Vagina (tissue), 2 donors: Measurements from ENCODE around the gene MAST4.

ENCODE experiments used
- POLR2AphosphoS5 ChIP-seq, 2 donors: sonication (generic); formaldehyde crosslinking; IDR thresholded peaks; one replicate each; pipeline ENCODE4 v1.9.0; 2017; ENCODE audit warnings: antibody characterized with exemption in 2 of 2, mild to moderate bottlenecking in 2 of 2, low read depth in 1 of 2; ENCODE audit not compliant: insufficient read depth in 1 of 2
- TF ChIP-seq, protein P1 (sequence below), 3 experiments: fragments of 450-650 bp in 2 of 3; fragments of 200-600 bp in 1 of 3; sonication (generic) in 1 of 3; IDR thresholded peaks; one replicate each; pipeline ENCODE4 v1.5.1; 2017 to 2019; ENCODE audit warnings: antibody characterized with exemption in 3 of 3, mild to moderate bottlenecking in 2 of 3, moderate library complexity in 2 of 3

DNA sequence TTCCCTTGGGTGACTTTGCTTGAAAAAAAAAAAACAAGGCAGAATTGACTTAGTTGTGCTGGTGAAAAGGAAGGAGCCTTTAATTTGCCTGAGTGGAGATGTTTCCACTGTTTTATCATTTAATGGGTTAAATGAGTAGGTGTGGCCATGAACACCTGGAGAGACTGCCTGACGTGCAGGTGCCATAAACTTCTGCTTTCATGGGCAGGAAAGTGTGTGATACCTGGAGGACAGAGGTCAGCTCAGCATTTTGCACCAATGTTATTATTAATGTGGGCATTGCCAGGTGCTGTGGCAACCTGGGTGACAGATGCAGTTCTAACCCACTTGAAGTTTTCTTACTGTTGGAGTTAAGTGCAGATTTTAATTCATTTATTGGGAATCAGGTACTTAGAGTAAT, 455.0 kb downstream of the MAST4 start:
- TF ChIP-seq POLR2AphosphoS5 (IDR thresholded peaks at IDR 0.05; ENCODE audit: insufficient read depth in 1 of 2, low read depth in 1 of 2) = no peak
- TF ChIP-seq, protein P1, sequence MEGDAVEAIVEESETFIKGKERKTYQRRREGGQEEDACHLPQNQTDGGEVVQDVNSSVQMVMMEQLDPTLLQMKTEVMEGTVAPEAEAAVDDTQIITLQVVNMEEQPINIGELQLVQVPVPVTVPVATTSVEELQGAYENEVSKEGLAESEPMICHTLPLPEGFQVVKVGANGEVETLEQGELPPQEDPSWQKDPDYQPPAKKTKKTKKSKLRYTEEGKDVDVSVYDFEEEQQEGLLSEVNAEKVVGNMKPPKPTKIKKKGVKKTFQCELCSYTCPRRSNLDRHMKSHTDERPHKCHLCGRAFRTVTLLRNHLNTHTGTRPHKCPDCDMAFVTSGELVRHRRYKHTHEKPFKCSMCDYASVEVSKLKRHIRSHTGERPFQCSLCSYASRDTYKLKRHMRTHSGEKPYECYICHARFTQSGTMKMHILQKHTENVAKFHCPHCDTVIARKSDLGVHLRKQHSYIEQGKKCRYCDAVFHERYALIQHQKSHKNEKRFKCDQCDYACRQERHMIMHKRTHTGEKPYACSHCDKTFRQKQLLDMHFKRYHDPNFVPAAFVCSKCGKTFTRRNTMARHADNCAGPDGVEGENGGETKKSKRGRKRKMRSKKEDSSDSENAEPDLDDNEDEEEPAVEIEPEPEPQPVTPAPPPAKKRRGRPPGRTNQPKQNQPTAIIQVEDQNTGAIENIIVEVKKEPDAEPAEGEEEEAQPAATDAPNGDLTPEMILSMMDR (IDR thresholded peaks at IDR 0.05) = no peak
